MM.1S (cell line): ENCODE measurements around the gene RNF2.

Experiments
- DNase-seq: peaks from one replicate; pipeline ENCODE4 v3.0.0-alpha.2; 2015
- H2AFZ ChIP-seq: fragments of 300-600 bp; sonication (generic); 2 replicates; pipeline ENCODE4 v1.6.0; 2016; ENCODE audit warnings: antibody characterized with exemption, low read length
- H3F3A ChIP-seq: fragments of 300-600 bp; sonication (generic); 2 replicates; pipeline ENCODE4 v1.6.1; 2016; ENCODE audit warnings: mild to moderate bottlenecking, antibody characterized with exemption, low read length, moderate library complexity, mixed read lengths; ENCODE audit not compliant: insufficient read depth
- H3K27ac ChIP-seq: fragments of 300-600 bp; sonication (generic); 2 replicates; pipeline ENCODE4 v1.5.1; 2016; ENCODE audit warnings: mild to moderate bottlenecking, low read length
- H3K27me3 ChIP-seq: fragments of 300-600 bp; sonication (generic); replicated peaks from 2 replicates; pipeline ENCODE4 v1.6.0; 2016; ENCODE audit warnings: low read length; ENCODE audit not compliant: insufficient read depth
- H3K36me3 ChIP-seq: fragments of 300-600 bp; sonication (generic); replicated peaks from 2 replicates; pipeline ENCODE4 v1.6.1; 2016; ENCODE audit warnings: mild to moderate bottlenecking, low read length, mixed read lengths; ENCODE audit not compliant: insufficient read depth
- H3K4me1 ChIP-seq: fragments of 300-600 bp; sonication (generic); 2 replicates; pipeline ENCODE4 v1.6.1; 2016; ENCODE audit warnings: low read length, mixed read lengths
- H3K4me2 ChIP-seq: fragments of 300-600 bp; sonication (generic); 2 replicates; pipeline ENCODE4 v1.6.0; 2016; ENCODE audit warnings: low read depth, low read length
- H3K4me3 ChIP-seq: fragments of 300-600 bp; sonication (generic); 2 replicates; pipeline ENCODE4 v1.5.1; 2016; ENCODE audit warnings: low read length, mixed read lengths
- H3K79me2 ChIP-seq: fragments of 300-600 bp; sonication (generic); 2 replicates; pipeline ENCODE4 v1.6.1; 2016; ENCODE audit warnings: mixed run types, low read length, mixed read lengths
- H3K9ac ChIP-seq: fragments of 300-600 bp; sonication (generic); 2 replicates; pipeline ENCODE4 v1.6.1; 2016; ENCODE audit warnings: low read length, mixed read lengths
- H3K9me2 ChIP-seq: fragments of 300-600 bp; sonication (generic); replicated peaks from 2 replicates; pipeline ENCODE4 v1.6.1; 2016; ENCODE audit warnings: mild to moderate bottlenecking, low read length, mixed read lengths; ENCODE audit not compliant: insufficient read depth
- H3K9me3 ChIP-seq: fragments of 300-600 bp; sonication (generic); replicated peaks from 2 replicates; pipeline ENCODE4 v1.6.1; 2016; ENCODE audit warnings: mild to moderate bottlenecking, low read length, mixed read lengths; ENCODE audit not compliant: insufficient read depth
- H4K20me1 ChIP-seq: fragments of 300-600 bp; sonication (generic); 2 replicates; pipeline ENCODE4 v1.6.1; 2016; ENCODE audit warnings: mild to moderate bottlenecking, low read length, moderate library complexity, mixed read lengths; ENCODE audit not compliant: insufficient read depth
- EZH2 ChIP-seq: fragments of 300-600 bp; sonication (generic); optimal IDR thresholded peaks from 2 replicates; pipeline ENCODE3; 2017; ENCODE audit warnings: low read depth, mild to moderate bottlenecking, antibody characterized with exemption, low read length, mixed read lengths
- EZH2phosphoT487 ChIP-seq: fragments of 300-600 bp; sonication (generic); IDR thresholded peaks from 2 replicates; pipeline ENCODE4 v1.6.1; 2018; ENCODE audit warnings: antibody characterized with exemption, low read length
- TF ChIP-seq, protein P1 (sequence below): fragments of 300-600 bp; sonication (generic); IDR thresholded peaks from 2 replicates; pipeline ENCODE4 v1.5.1; 2016; ENCODE audit warnings: antibody characterized with exemption, low read length, mixed read lengths

The RNF2 gene

GRCh38 chr1:185070051-185070450 lies 24.7 kb downstream of the RNF2 start:
- no peaks in the 10 kb centered on the region for H3K79me2 ChIP-seq
- no peaks in the 10 kb centered on the region for H3K9me2 ChIP-seq
- DNase-seq = no peak
- H3K4me3 ChIP-seq = no peak overlapping the region
- H3K27ac ChIP-seq = no peak overlapping the region
- H3K4me1 ChIP-seq = no peaks in the 10 kb centered on the region
- no peak overlapping the region for H3K9ac ChIP-seq
- H2AFZ ChIP-seq = no peak overlapping the region
- no peaks in the 10 kb centered on the region for H3K36me3 ChIP-seq
- no peaks in the 10 kb centered on the region for H3K27me3 ChIP-seq
- H3K9me3 ChIP-seq = no peaks in the 10 kb centered on the region
- H3K4me2 ChIP-seq = no peak overlapping the region
- no peaks in the 10 kb centered on the region for H4K20me1 ChIP-seq
- no peaks in the 10 kb centered on the region for H3F3A ChIP-seq
- TF ChIP-seq EZH2phosphoT487 = no peak

- Histone ChIP-seq H3F3A (no peaks in the 10 kb centered on the region), H3K36me3 (no peaks in the 10 kb centered on the region), H3K27ac (no peak overlapping the region), H3K4me3 (no peak overlapping the region), H3K9ac (no peak overlapping the region), H4K20me1 (no peaks in the 10 kb centered on the region), H3K27me3 (no peaks in the 10 kb centered on the region), H3K4me1 (no peaks in the 10 kb centered on the region), H2AFZ (no peak overlapping the region), H3K79me2 (no peaks in the 10 kb centered on the region), H3K9me2 (no peaks in the 10 kb centered on the region), H3K9me3 (no peaks in the 10 kb centered on the region), H3K4me2 (no peak overlapping the region)
- no peak for TF ChIP-seq EZH2phosphoT487
- no peak for TF ChIP-seq EZH2
- TF ChIP-seq, protein P1, sequence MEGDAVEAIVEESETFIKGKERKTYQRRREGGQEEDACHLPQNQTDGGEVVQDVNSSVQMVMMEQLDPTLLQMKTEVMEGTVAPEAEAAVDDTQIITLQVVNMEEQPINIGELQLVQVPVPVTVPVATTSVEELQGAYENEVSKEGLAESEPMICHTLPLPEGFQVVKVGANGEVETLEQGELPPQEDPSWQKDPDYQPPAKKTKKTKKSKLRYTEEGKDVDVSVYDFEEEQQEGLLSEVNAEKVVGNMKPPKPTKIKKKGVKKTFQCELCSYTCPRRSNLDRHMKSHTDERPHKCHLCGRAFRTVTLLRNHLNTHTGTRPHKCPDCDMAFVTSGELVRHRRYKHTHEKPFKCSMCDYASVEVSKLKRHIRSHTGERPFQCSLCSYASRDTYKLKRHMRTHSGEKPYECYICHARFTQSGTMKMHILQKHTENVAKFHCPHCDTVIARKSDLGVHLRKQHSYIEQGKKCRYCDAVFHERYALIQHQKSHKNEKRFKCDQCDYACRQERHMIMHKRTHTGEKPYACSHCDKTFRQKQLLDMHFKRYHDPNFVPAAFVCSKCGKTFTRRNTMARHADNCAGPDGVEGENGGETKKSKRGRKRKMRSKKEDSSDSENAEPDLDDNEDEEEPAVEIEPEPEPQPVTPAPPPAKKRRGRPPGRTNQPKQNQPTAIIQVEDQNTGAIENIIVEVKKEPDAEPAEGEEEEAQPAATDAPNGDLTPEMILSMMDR = no peak
- DNase-seq = no peak
These were observed 28.4 kb downstream of the RNF2 start for GRCh38 chr1:185073725-185074124.

DNA sequence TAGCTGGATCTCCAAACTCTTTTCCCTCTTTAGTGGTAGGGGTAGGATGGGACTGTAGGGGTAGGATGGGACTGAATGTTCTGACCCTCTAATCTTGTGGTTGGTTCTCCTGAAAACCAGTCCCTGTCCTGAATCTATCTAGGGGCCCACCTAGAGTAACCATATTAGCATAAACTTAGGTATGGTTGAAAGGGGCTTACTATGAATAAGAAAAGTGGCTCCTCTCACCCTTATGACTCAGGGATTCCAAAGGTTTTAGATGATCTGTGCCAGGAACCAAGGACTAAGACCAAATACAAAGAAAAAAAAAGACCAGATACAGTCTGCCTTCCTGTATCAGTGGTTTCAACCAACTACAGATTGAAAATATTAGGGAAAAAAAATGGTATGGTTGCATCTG lies 28.9 kb downstream of the RNF2 start:
- no peak overlapping the region for H2AFZ ChIP-seq
- H3K4me1 ChIP-seq = no peaks in the 10 kb centered on the region
- no peak for TF ChIP-seq EZH2
- TF ChIP-seq, protein P1 = no peak
- TF ChIP-seq EZH2phosphoT487 = no peak
- DNase-seq = no peak
- H3K79me2 ChIP-seq = no peaks in the 10 kb centered on the region
- no peak overlapping the region for H3K27ac ChIP-seq
- H4K20me1 ChIP-seq = no peaks in the 10 kb centered on the region
- H3K9me3 ChIP-seq = no peaks in the 10 kb centered on the region
- H3K4me3 ChIP-seq = no peak overlapping the region
- H3K9me2 ChIP-seq = no peaks in the 10 kb centered on the region
- H3K9ac ChIP-seq = no peak overlapping the region
- H3K36me3 ChIP-seq = no peaks in the 10 kb centered on the region
- no peak overlapping the region for H3K4me2 ChIP-seq
- no peaks in the 10 kb centered on the region for H3K27me3 ChIP-seq
- no peaks in the 10 kb centered on the region for H3F3A ChIP-seq

GRCh38 chr1:185075476-185075875 lies 30.1 kb downstream of the RNF2 start:
- no peaks in the 10 kb centered on the region for H3K27me3 ChIP-seq
- no peaks in the 10 kb centered on the region for H3K36me3 ChIP-seq
- H2AFZ ChIP-seq = no peak overlapping the region
- no peak for DNase-seq
- no peaks in the 10 kb centered on the region for H3F3A ChIP-seq
- TF ChIP-seq, protein P1 = no peak
- TF ChIP-seq EZH2 (no peak), EZH2phosphoT487 (no peak)
- no peak overlapping the region for H3K9ac ChIP-seq
- no peak overlapping the region for H3K4me2 ChIP-seq
- H3K4me1 ChIP-seq = no peaks in the 10 kb centered on the region
- no peaks in the 10 kb centered on the region for H4K20me1 ChIP-seq
- H3K4me3 ChIP-seq = no peak overlapping the region
- no peak overlapping the region for H3K27ac ChIP-seq
- no peaks in the 10 kb centered on the region for H3K79me2 ChIP-seq
- H3K9me3 ChIP-seq = no peaks in the 10 kb centered on the region
- H3K9me2 ChIP-seq = no peaks in the 10 kb centered on the region
